DMS79 treated with DMSO at 0.1 percent for 48 hours (cell line): Measurements from ENCODE around the gene INF2.
"Not testable (repeated sequence)": the region's sequence is repeated elsewhere in the genome, so short reads cannot be mapped to it uniquely, and the experiment has no call there.

Source experiments
- DNase-seq: peaks from one replicate; lab custom pipeline; 2025; lab: John Stamatoyannopoulos, UW

The INF2 gene

GRCh38 chr14:104734991-104735779 lies 45.8 kb downstream of the INF2 start:
- no peak for DNase-seq

GRCh38 chr14:104735830-104736642 lies 46.6 kb downstream of the INF2 start:
- no peak for DNase-seq

GRCh38 chr14:104738375-104739019 lies 49.1 kb downstream of the INF2 start:
- DNase-seq = no peak

GRCh38 chr14:104739026-104739425 lies 49.6 kb downstream of the INF2 start:
- DNase-seq = no peak

GRCh38 chr14:104739546-104740516 lies 50.4 kb downstream of the INF2 start:
- DNase-seq = no peak

GRCh38 chr14:104741108-104741802 lies 51.8 kb downstream of the INF2 start:
- no peak for DNase-seq

- no peak for DNase-seq
Observed at GRCh38 chr14:104741803-104742251, 52.4 kb downstream of the INF2 start.

GRCh38 chr14:104742586-104743455 lies 53.4 kb downstream of the INF2 start:
- DNase-seq = no peak

GRCh38 chr14:104743461-104744380 lies 54.3 kb downstream of the INF2 start:
- no peak for DNase-seq

- no peak for DNase-seq
Observed at GRCh38 chr14:104744484-104744883, 55.1 kb downstream of the INF2 start.

- no peak for DNase-seq
Observed at GRCh38 chr14:104745431-104745830, 56.0 kb downstream of the INF2 start.

- no peak for DNase-seq
Observed at GRCh38 chr14:104746071-104746545, 56.7 kb downstream of the INF2 start.

GRCh38 chr14:104746934-104747481 lies 57.6 kb downstream of the INF2 start:
- no peak for DNase-seq

GRCh38 chr14:104747876-104748275 lies 58.5 kb downstream of the INF2 start:
- no peak for DNase-seq

GRCh38 chr14:104749111-104749649 lies 59.8 kb downstream of the INF2 start:
- DNase-seq = no peak

- no peak for DNase-seq
Observed at GRCh38 chr14:104750056-104750752, 60.8 kb downstream of the INF2 start.

- not testable (repeated sequence) for DNase-seq
Observed at GRCh38 chr14:104750753-104751057, 61.3 kb downstream of the INF2 start.
